Stimulated activated CD8-positive, alpha-beta memory T cell treated with anti-CD3 and anti-CD28 coated beads, Interleukin-4, amount 100 ng/mL, for 4 hours (primary cell): Measurements from ENCODE around the gene SERPINE1.
"Not testable (repeated sequence)": the region's sequence is repeated elsewhere in the genome, so short reads cannot be mapped to it uniquely, and the experiment has no call there.

ENCODE experiments used
- DNase-seq, 2 donors: peaks; one replicate each; pipeline ENCODE4 v3.0.0-alpha.2; 2020; ENCODE audit warnings: low read depth in 2 of 2, low spot score in 1 of 2

The SERPINE1 gene

GRCh38 chr7:101100858-101101847 is 25.8 kb upstream of the SERPINE1 start:
- no peak for DNase-seq

- DNase-seq = no peak
These were observed 24.9 kb upstream of the SERPINE1 start for GRCh38 chr7:101102026-101102425.

GRCh38 chr7:101103701-101104100 is 23.2 kb upstream of the SERPINE1 start:
- DNase-seq = not testable (repeated sequence)

- no peak for DNase-seq
These were observed 22.7 kb upstream of the SERPINE1 start for GRCh38 chr7:101104193-101104713.

- no peak for DNase-seq
These were observed 22.1 kb upstream of the SERPINE1 start for GRCh38 chr7:101104799-101105198.

GRCh38 chr7:101105248-101105647 is 21.7 kb upstream of the SERPINE1 start:
- not testable (repeated sequence) for DNase-seq

GRCh38 chr7:101106386-101106785 is 20.5 kb upstream of the SERPINE1 start:
- DNase-seq = no peak

- no peak for DNase-seq
These were observed 18.5 kb upstream of the SERPINE1 start for GRCh38 chr7:101108330-101108857.

GRCh38 chr7:101108961-101109360 is 17.9 kb upstream of the SERPINE1 start:
- DNase-seq = no peak

- no peak for DNase-seq
These were observed 17.5 kb upstream of the SERPINE1 start for GRCh38 chr7:101109368-101109767.

- DNase-seq = no peak
These were observed 15.6 kb upstream of the SERPINE1 start for GRCh38 chr7:101111261-101111660.

GRCh38 chr7:101112233-101112632 is 14.7 kb upstream of the SERPINE1 start:
- DNase-seq = no peak

GRCh38 chr7:101113140-101113539 is 13.8 kb upstream of the SERPINE1 start:
- DNase-seq = not testable (repeated sequence)

GRCh38 chr7:101113836-101114235 is 13.1 kb upstream of the SERPINE1 start:
- DNase-seq = no peak

- no peak for DNase-seq
These were observed 12.4 kb upstream of the SERPINE1 start for GRCh38 chr7:101114492-101114891.

- DNase-seq = no peak
These were observed 11.7 kb upstream of the SERPINE1 start for GRCh38 chr7:101115215-101115614.

GRCh38 chr7:101116898-101117297 is 10.0 kb upstream of the SERPINE1 start:
- DNase-seq = no peak

GRCh38 chr7:101118856-101119255 is 8.0 kb upstream of the SERPINE1 start:
- no peak for DNase-seq

GRCh38 chr7:101119876-101120275 is 7.0 kb upstream of the SERPINE1 start:
- no peak for DNase-seq

GRCh38 chr7:101120315-101120714 is 6.6 kb upstream of the SERPINE1 start:
- no peak for DNase-seq

GRCh38 chr7:101121631-101121990 is 5.3 kb upstream of the SERPINE1 start:
- DNase-seq = not testable (repeated sequence)
